Nucleus accumbens (tissue), 56 donors: ENCODE results near the gene ATP5MG.
"Not testable (repeated sequence)": the region's sequence is repeated elsewhere in the genome, so short reads cannot be mapped to it uniquely, and the experiment has no call there.

Experiments
- DNase-seq, 56 donors: peaks; one replicate each; lab custom pipeline; 2025; lab: John Stamatoyannopoulos, UW

ATP5MG gene

DNA sequence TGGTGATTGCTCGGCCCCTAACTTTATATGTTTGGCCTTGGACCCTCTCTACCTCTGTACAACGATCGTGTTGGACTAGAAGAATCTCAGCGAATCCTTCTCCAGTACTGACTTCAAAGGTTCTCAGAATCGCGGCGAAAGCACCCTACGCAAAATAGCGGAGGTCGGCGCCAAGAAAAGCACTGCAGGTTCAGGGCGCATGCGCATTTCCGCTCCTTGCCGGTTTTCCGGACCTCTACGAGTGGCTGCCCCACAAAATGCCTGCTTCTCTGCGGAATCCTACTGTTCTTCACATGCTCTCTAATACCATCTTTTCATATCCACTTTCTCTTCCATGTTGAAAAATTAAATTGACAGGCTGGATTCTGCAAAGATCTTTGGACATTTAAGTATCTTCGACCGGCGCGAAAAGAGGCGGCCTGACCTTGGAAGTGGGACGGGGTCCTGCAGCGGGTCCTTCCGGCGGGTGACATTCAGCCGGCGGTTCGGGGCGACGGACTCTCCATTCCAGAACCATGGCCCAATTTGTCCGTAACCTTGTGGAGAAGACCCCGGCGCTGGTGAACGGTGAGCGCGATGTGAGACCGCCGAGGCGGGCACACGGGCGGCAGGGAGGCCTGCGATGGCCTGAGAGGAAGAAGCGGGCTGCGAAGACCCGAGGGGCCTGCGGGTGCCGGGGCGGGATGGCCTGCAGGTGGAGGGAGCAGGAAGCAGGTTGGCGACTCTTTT, at the start of gene ATP5MG:
Gene ATP5MG (plus strand): TSS at position 456 of the 729 bp plus-strand sequence. CDS start 60 bp downstream, at position 516.
- peak in 55 of 56 donors; percentile 25 to 95 (median 87) for DNase-seq

GRCh38 chr11:118353084-118353710, 48.2 kb upstream of the ATP5MG start:
- no peak for DNase-seq

DNA sequence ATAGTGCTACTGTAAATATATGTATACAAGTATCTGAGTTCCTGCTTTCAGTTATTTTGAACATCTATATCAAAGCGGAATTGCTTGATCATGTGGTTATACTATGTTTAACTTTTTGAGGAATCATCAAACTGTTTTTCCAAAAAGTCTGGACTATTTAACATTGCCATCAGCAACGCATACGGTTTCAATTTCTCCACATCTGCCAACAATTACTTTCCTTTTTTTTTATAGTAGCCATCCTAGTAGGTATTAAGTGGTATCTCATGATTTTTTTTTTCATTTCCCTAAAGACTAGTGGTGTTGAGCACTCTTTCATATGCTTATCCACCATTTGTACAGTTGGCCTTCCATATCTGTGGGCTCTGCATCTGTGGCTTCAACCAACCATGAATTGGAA, 43.3 kb upstream of the ATP5MG start:
- no peak for DNase-seq

GRCh38 chr11:118359295-118359958, 42.0 kb upstream of the ATP5MG start, which contains the start of gene UBE4A:
TSS of gene UBE4A (plus strand) at chr11:118359600. CDS start at chr11:118365081, 5,481 bp downstream.
- DNase-seq, result peak; percentile 50 to 97 (median 91)

DNA sequence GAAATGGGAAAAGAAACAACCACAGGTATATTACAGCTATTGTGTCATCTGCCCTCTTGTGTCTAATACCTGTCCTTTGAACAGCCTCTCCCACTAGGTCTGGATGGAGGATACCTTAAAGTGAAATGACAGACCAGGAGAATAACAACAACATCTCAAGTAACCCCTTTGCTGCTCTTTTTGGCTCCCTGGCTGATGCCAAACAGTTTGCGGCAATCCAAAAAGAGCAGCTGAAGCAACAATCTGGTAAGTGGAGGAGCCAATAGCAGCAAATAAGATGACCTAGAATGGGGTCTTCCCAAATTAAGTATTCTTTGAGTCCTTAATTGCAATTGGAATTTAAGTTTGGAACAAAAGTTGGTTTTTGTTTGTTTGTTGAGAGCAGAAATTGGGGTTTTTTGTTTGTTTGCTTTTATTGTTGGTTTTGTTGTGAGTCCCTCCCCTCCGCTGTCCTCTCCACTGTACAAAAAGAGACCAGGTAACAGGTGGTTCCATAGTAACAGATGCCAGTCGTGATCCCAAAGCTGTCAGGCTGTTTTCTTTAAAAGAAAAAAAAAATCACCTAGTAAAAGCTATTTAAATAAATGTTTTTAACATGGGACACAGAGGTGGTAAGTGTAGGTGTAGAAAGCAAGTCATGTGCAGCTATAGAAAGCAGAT, 36.3 kb upstream of the ATP5MG start:
- DNase-seq, result no peak

- no peak for DNase-seq
These were observed 35.1 kb upstream of the ATP5MG start for GRCh38 chr11:118366287-118366686.

- DNase-seq, result no peak
These were observed 30.6 kb upstream of the ATP5MG start for GRCh38 chr11:118370774-118371173.

GRCh38 chr11:118373263-118373662, 28.1 kb upstream of the ATP5MG start:
- DNase-seq, result no peak

DNA sequence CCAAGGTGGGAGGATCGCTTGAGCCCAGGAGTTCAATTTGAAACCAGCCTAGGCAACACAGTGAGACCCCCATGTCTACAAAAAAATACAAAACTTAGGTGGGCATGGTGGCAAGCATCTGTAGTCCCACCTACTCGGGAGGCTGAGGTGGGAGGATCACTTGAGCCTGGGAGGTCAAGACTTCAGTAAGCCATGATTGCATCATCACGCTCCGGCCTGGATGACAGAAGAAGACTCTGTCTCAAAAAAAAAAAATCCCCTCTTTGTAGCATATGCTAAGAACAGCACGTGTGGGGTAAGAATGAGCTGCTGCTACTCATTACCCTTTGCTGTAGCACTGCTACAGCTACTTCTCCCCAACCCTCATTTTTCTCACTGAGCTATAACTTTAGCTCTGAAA, 27.5 kb upstream of the ATP5MG start:
- no peak for DNase-seq

- DNase-seq, result no peak
These were observed 26.7 kb upstream of the ATP5MG start for GRCh38 chr11:118374729-118375128.

DNA sequence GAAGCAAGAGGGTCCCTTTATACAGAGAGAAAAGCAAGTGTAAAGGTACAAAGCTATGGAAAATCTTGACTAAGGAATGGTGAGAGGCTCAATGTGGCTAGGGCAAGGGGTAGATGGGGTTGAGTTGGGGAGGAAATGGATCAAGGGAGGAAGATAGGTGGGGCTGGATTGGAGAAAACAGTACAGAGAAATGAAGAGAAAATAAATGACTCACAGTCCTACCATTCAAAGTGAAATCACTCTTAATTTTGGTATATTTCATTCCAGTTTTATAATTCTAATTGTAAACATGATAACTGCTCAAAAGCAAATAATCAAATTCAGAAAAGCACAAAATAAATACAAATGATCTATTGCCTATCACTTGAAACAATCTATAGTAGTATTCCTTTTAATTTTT, 25.4 kb upstream of the ATP5MG start:
- DNase-seq, result no peak

GRCh38 chr11:118379497-118379896, 21.9 kb upstream of the ATP5MG start:
- DNase-seq, result no peak

- DNase-seq, result no peak
These were observed 20.8 kb upstream of the ATP5MG start for GRCh38 chr11:118380571-118380970.

GRCh38 chr11:118382954-118383353, 18.5 kb upstream of the ATP5MG start:
- DNase-seq, result no peak

- DNase-seq, result no peak
These were observed 17.7 kb upstream of the ATP5MG start for GRCh38 chr11:118383657-118384056.

GRCh38 chr11:118396097-118396501, 5.3 kb upstream of the ATP5MG start:
- no peak for DNase-seq

DNA sequence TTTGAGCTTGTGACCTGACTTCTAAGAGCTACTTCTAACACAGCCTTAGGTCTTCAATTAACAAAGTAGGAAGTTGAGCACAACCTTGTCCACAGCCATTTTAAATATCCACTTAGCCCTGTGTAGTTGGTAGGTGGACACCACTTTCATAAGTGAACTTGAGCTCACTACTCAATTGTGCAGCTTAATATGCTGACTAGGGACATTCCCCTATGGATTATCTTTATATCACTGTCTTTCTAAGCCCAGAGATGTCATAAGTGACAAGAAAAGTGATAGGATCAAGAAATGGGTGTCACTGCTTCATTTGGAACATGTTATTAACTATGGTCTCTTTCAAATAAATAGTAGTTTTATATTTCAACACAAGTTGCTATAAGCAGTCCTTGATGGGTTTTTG, 4.0 kb upstream of the ATP5MG start:
- DNase-seq, result no peak

- DNase-seq, result no peak
These were observed 2.4 kb upstream of the ATP5MG start for GRCh38 chr11:118398791-118399559.

DNA sequence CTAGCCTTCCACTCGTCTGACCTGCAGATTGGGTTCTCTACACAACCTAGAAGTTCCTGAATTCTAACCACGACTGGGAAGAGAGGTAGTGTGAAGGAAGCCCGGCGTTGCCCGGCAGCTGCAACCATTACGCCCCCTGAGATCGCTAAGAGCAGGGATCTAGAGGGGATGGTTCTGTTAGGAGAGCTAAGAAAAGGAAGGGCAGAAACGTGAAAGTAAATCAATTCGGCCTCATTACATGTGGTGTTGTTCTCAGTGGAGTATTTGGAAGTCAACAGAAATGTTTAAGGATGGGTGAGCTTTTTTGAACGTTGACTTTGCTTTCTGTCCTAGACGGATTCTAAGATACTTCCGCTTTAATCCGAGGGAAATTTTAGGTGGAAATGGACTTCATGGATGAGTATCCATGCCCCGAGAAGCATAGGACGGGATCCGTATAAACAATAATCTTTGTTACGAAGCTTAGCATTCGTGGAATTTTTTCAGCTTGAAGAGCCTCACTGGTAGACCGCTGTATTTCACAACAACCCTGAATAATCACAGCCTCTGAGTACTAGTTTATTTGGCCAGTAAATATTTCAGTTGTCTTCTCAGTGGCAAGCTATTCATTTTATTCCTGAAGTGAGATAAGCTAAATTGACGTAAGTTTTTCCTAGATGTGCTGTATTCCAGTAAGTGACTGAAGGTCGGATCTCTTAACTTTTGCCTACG, 629 bp downstream of the ATP5MG start:
- DNase-seq, result no peak

DNA sequence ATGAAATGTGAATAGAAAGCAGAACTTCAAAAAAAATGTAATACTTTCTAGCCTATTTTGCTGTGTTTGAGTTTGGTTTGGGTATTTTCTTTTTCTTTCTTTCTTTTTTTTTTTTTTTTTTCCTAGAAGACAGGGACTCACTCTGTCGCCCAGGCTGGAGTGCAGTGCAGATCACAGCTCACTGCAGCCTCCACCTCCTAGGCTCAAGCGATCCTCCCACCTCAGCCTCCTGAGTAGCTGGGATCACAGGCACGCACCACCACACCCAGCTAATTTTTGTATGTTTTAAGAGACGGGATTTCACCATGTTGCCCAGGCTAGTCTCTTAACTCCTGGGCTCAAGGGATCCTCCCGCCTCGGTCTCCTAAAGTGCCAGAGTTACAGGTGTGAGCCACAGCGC, 1.2 kb downstream of the ATP5MG start:
- not testable (repeated sequence) for DNase-seq
